Ovary (tissue), 9 donors: ENCODE data around the gene IGFBP7. TPM values are rescaled to one million over a fixed set of nuclear protein-coding genes. Genes with fewer than 3 reads are reported as not detected.

ENCODE experiments used
- DNase-seq, 5 donors: peaks; one replicate each; pipeline ENCODE4 v3.0.0-alpha.2; 2019 to 2020
- H3K27ac ChIP-seq, 2 donors: fragments of 200-600 bp; one replicate each; pipeline versions ENCODE4 v1.5.1 to v1.8.0; 2019 to 2022
- H3K27me3 ChIP-seq: fragments of 200-600 bp; one replicate; pipeline ENCODE4 v1.8.0; 2022
- H3K36me3 ChIP-seq: fragments of 200-600 bp; sonication (generic); one replicate; pipeline ENCODE4 v1.5.1; 2019
- H3K4me1 ChIP-seq: one replicate; pipeline ENCODE4 v1.8.1; 2013; ENCODE audit warnings: mild to moderate bottlenecking, moderate library complexity; ENCODE audit not compliant: insufficient read depth
- H3K4me3 ChIP-seq: fragments of 200-600 bp; sonication (generic); one replicate; pipeline ENCODE4 v1.5.1; 2017
- H3K9me3 ChIP-seq, 2 donors: fragments of 200-600 bp in 1 of 2; sonication (generic) in 1 of 2; one replicate each; pipeline versions ENCODE4 v1.5.1 to v1.8.1; 2013 to 2019; ENCODE audit warnings: mild to moderate bottlenecking in 1 of 2, moderate library complexity in 1 of 2
- CTCF ChIP-seq, 3 donors: fragments of 450-650 bp in 2 of 3; fragments of 200-600 bp in 1 of 3; IDR thresholded peaks; one replicate each; pipeline versions ENCODE4 v1.5.1 to v1.8.0; 2016 to 2022; ENCODE audit warnings: antibody characterized with exemption in 3 of 3, mild to moderate bottlenecking in 1 of 3
- EP300 ChIP-seq: sonication (generic); formaldehyde crosslinking; IDR thresholded peaks from one replicate; pipeline ENCODE4 v1.6.1; 2017; ENCODE audit warnings: antibody characterized with exemption
- POLR2A ChIP-seq: fragments of 450-650 bp; IDR thresholded peaks from one replicate; pipeline ENCODE4 v1.6.1; 2017; ENCODE audit warnings: antibody characterized with exemption, mild to moderate bottlenecking, moderate library complexity
- WGBS, 3 donors: extraction: QIAGEN DNeasy Blood & Tissue Kit in 1 of 3; methylation state at CpG; one replicate each; pipeline versions ENCODE4 v1.1.5 to v1.1.7; 2013 to 2017; 5-methylcytosine and 5-hydroxymethylcytosine counted together
- intact Hi-C, 4 donors: fragments of 100-400 bp; cut with DNase I; formaldehyde crosslinking; loops; one replicate each; pipeline versions ENCODE4 v1.11.0 to v1.15.1; 2022 to 2023
- polyA plus RNA-seq, 2 donors: library from polyadenylated mRNA; stranded (reverse); fragments of 200-250 nt in 1 of 2; fragments of 350-450 nt in 1 of 2; fragmentation: Illumina TruSeq in 1 of 2; extraction: RNeasy Lipid Tissue Mini Kit (QIAGEN cat#74804) in 1 of 2; gene quantifications; one replicate each; pipeline ENCODE4 v1.2.3, GENCODE V29; 2013 to 2014
- total RNA-seq, 7 donors: library from RNA; depleted of rRNA in 2 of 7; stranded (reverse); fragments of >200 nt in 2 of 7; fragmentation: NEBNext Ultra II Directional in 3 of 7; extraction: Animal tissue kit (Norgen Biotek cat#: 25700) in 3 of 7; gene quantifications; one replicate each; pipeline versions ENCODE4 v1.1.0 to v1.2.4, GENCODE V29; 2016 to 2023
- donor health status: DM: no; HTN: no; CAD: no; lungs with moderate emphysema.
- donor health status: DM: no; HTN: no; CAD: no.
- donor health status: Bipolar disorder and iron deficiency.
- donor health status: DM: yes; HTN: yes; CAD: no.
- donor health status: DM: no; HTN: no; CAD: no.
- donor health status: DM: yes; HTN: yes; CAD: no.

IGFBP7 gene
- total and polyA plus RNA-seq, 9 donors = 96.8 to 4,468 (median 359) TPM

DNA sequence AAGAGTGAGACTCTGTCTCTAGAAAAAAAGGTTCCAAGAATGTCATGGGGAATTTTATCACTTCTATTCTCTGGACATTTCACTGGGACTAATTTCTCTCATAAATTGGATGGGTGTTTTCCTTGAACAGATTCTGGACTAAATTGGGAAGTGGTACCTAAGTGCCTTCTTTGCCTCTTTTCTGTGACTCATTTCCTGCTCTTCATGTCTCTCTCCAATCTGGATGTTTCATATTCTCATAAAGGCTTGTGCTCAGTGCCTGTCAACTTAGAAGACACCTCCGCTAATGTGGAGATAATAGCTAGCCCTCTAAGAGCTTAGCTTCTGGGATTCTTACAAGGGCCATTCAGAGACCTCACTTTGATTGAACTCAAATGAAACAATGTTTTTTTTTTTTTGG is 38.0 kb upstream of the IGFBP7 start:
- no peak overlapping the region for H3K27ac ChIP-seq
- H3K4me1 ChIP-seq = no peaks in the 10 kb centered on the region
- no peak overlapping the region for H3K4me3 ChIP-seq
- no peaks in the 10 kb centered on the region for H3K9me3 ChIP-seq
- TF ChIP-seq EP300 (no peak), POLR2A (no peak), CTCF (IDR thresholded peaks at IDR 0.05) (no peak)
- 96 to 100% (median 100%) methylated on average over 1 of the region's 1 CpG for WGBS, 3 donors
- no peaks in the 10 kb centered on the region for H3K27me3 ChIP-seq
- intact Hi-C loops = no loop called here
- no peaks in the 10 kb centered on the region for H3K36me3 ChIP-seq
- DNase-seq = no peak

DNA sequence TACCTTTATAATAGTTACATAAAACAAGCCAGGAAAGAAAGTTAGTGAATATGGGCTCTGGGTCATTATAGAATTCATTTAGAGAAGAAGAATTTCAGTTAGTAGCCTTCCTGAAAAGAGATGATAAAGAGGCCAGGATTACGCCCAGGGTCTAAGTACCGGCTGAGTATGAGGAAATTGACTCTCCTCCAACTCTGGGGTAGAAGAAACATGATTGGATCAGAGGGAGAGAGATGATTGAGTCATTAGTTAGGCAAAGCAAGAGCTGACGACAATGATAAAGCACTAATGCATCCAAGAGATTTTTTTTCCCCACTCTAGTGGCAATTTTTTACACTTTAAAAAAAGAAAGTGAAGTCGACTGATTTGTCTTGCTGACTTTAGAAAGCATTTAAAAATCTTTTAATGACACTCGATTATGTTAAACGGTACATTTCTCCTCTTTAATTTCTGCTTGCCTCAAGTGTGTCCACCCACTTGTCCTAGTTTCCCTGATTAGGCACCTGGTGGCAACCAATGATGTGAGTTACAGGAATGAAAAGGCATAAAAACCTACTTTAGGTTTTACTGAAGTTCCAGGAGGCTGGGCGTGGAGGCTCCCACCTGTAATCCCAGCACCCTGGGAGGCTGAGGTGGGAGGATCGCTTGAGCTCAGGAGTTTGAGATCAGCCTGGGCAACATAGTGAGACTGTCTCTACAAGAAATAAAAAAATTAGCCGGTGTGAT is 37.3 kb upstream of the IGFBP7 start:
- DNase-seq = no peak
- no peak overlapping the region for H3K4me3 ChIP-seq
- no peaks in the 10 kb centered on the region for H3K36me3 ChIP-seq
- H3K27me3 ChIP-seq = no peaks in the 10 kb centered on the region
- no peaks in the 10 kb centered on the region for H3K4me1 ChIP-seq
- 82 to 85% (median 84%) methylated on average over 9 of the region's 9 CpGs for WGBS, 3 donors
- intact Hi-C loops = no loop called here
- no peaks in the 10 kb centered on the region for H3K9me3 ChIP-seq
- H3K27ac ChIP-seq = no peak overlapping the region
- TF ChIP-seq EP300 (no peak), POLR2A (no peak), CTCF (IDR thresholded peaks at IDR 0.05) (no peak)

DNA sequence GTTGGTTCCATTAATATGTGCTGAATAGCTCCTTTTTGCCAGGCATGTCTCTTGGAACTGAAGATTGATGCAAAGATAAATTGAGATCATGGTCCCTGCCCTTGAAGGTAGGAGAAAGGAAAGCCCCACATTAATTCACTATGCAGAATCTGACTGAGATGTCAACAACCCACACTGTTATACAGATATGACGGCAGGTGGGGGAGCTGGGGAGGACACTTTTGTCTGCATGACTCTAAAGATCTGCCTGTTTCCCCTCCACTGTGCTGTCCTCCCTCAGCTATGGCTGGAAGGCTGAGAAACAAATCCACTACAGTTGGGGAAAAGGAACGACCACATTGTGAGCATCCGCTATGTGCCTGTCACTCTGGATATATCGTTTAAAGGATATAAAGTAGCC is 36.3 kb upstream of the IGFBP7 start:
- H3K4me3 ChIP-seq = no peak overlapping the region
- no peaks in the 10 kb centered on the region for H3K9me3 ChIP-seq
- TF ChIP-seq EP300 (no peak), POLR2A (no peak), CTCF (IDR thresholded peaks at IDR 0.05) (no peak)
- no peak for DNase-seq
- intact Hi-C loops = no loop called here
- 87 to 91% (median 90%) methylated on average over 4 of the region's 4 CpGs for whole genome bisulfite sequencing, 3 donors
- no peaks in the 10 kb centered on the region for H3K4me1 ChIP-seq
- H3K27ac ChIP-seq = no peak overlapping the region
- H3K36me3 ChIP-seq = no peaks in the 10 kb centered on the region
- H3K27me3 ChIP-seq = no peaks in the 10 kb centered on the region

DNA sequence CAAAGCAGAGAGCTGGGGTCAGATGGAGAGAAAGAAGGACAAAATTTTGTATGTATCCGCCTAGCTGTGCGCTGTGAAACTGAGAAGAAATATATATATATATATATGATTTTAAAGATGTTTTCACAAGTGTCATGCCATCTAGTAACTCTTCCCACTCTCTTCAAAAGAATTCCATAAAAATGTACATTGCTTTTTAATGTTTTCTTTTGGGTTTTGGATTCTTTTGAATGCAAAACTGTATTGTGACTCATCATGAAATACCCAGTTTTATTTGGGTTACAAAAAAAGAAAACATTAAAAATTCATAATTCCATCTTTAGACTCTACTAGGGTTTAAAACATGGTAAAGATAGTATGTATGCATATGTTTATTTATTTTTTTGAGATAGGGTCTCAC is 34.3 kb upstream of the IGFBP7 start:
- 86 to 99% (median 96%) methylated on average over 2 of the region's 2 CpGs for WGBS, 3 donors
- Histone ChIP-seq H3K4me1 (no peaks in the 10 kb centered on the region), H3K9me3 (no peaks in the 10 kb centered on the region), H3K4me3 (no peak overlapping the region), H3K27me3 (no peaks in the 10 kb centered on the region), H3K27ac (no peak overlapping the region), H3K36me3 (no peaks in the 10 kb centered on the region)
- intact Hi-C loops = no loop called here
- no peak for TF ChIP-seq EP300
- TF ChIP-seq POLR2A = no peak
- no peak for TF ChIP-seq CTCF (IDR thresholded peaks at IDR 0.05)
- no peak for DNase-seq
